ENCODE data around the gene ZNHIT1. TPM values are rescaled to one million over a fixed set of nuclear protein-coding genes. Genes with fewer than 3 reads are reported as not detected.

The ZNHIT1 gene
- polyA plus RNA-seq, 2 of the 4 experiments (the other 2 are of a cell fraction), result 33.2 to 55.9 TPM

- ChIA-PET CTCF (interaction anchor here (1.0 to 4.8 kb wide), 6 partner anchors 7 to 106 kb away, joined by 4 to 38 read pairs (median 10); no protein-coding TSS in a partner anchor), POLR2A (interaction anchor here (0.8 kb wide), 1 partner anchor 32 kb away, joined by 4 read pairs; the partner anchor contains the start of genes PLOD3 and ZNHIT1)
- Histone ChIP-seq H3K27ac (peak overlapping the region in 1 of 2 experiments; percentile 7; a peak in 2 of 6 replicates), H3K4me2 (peak overlapping the region; percentile 38; the same call in 1 of the 3 replicates), H3K4me3 (no peak overlapping the region), H3K9me3 (no peaks in the 10 kb centered on the region), H3K4me1 (peaks cover 20% of the 10 kb centered on the region)
- peak in 1 of 2 experiments; percentile 68 for DNase-seq (ENCODE audit: low read depth in 1 of 2, low spot score in 1 of 2)
- TF ChIP-seq FOSB (CRISPR knock-in tag; IDR thresholded peaks at IDR 0.05) (no peak), EHMT2 (IDR thresholded peaks at IDR 0.05; ENCODE audit: low read depth) (no peak), NR3C1 (IDR thresholded peaks at IDR 0.05) (no peak), FOSL2 (IDR thresholded peaks at IDR 0.05) (no peak), FOSL2 (CRISPR knock-in tag; IDR thresholded peaks at IDR 0.05) (0 out of 2 replicates have a peak, but pooled peaks have one; percentile 48), RFX5 (IDR thresholded peaks at IDR 0.05) (no peak)
- FAIRE-seq, result no peak
- WGBS (ENCODE audit: missing lambda C conversion rate), result 37% methylated on average over 5 of the region's 5 CpGs
- peak; percentile 34 to 71 for ATAC-seq
Observed at GRCh38 chr7:101185258-101185839, 32.6 kb upstream of the ZNHIT1 start.

GRCh38 chr7:101186194-101186593, 31.8 kb upstream of the ZNHIT1 start:
- 66% methylated on average over 6 of the region's 6 CpGs for whole genome bisulfite sequencing (ENCODE audit: missing lambda C conversion rate)
- DNase-seq (ENCODE audit: low read depth in 1 of 2, low spot score in 1 of 2), result no peak
- Histone ChIP-seq H3K9me3 (no peaks in the 10 kb centered on the region), H3K4me1 (peaks cover 19% of the 10 kb centered on the region), H3K4me2 (no peak overlapping the region), H3K27ac (peak overlapping the region in 1 of 2 experiments; percentile 55; a peak in 3 of 6 replicates), H3K4me3 (no peak overlapping the region)
- no peak for ATAC-seq
- TF ChIP-seq USF2 (IDR thresholded peaks at IDR 0.05) (no peak), CHD2 (IDR thresholded peaks at IDR 0.05; ENCODE audit: low read length, partially characterized antibody) (no peak), REST (IDR thresholded peaks at IDR 0.05) (no peak), HEYL (CRISPR knock-in tag; IDR thresholded peaks at IDR 0.05) (no peak), CHD4 (IDR thresholded peaks at IDR 0.05; ENCODE audit: borderline replicate concordance) (no peak), SMC3 (IDR thresholded peaks at IDR 0.05) (no peak), POLR2AphosphoS2 (conservative IDR thresholded peaks at IDR 0.05; ENCODE audit: low read length) (no peak), RARB (CRISPR knock-in tag; IDR thresholded peaks at IDR 0.05) (no peak), ZSCAN20 (CRISPR knock-in tag; IDR thresholded peaks at IDR 0.05) (no peak), CTCF (IDR thresholded peaks at IDR 0.05) (no peak), ZNF302 (CRISPR knock-in tag; IDR thresholded peaks at IDR 0.05) (no peak), TFCP2L1 (CRISPR knock-in tag; IDR thresholded peaks at IDR 0.05) (no peak), FOSL2 (IDR thresholded peaks at IDR 0.05) (no peak), FOSL2 (CRISPR knock-in tag; IDR thresholded peaks at IDR 0.05) (no peak)
- ChIA-PET POLR2A (interaction anchor here (0.6 to 0.8 kb wide), 4 partner anchors 8 to 773 kb away, joined by 3 to 5 read pairs (median 5); partner anchors contain the start of gene SRRT), CTCF (interaction anchor here (4.3 to 4.8 kb wide), 2 partner anchors 15 to 43 kb away, joined by 27 to 38 read pairs; no protein-coding TSS in a partner anchor)
- no peak for FAIRE-seq
